ENCODE measurements around the gene FRRS1L. TPM values are rescaled to one million over a fixed set of nuclear protein-coding genes. Genes with fewer than 3 reads are reported as not detected.

The FRRS1L gene
- total and polyA plus RNA-seq, 2 of the 13 experiments (the other 11 are each of a cell fraction or from before 2014, with no cell fraction given) = 0.02 to 0.03 TPM

DNA sequence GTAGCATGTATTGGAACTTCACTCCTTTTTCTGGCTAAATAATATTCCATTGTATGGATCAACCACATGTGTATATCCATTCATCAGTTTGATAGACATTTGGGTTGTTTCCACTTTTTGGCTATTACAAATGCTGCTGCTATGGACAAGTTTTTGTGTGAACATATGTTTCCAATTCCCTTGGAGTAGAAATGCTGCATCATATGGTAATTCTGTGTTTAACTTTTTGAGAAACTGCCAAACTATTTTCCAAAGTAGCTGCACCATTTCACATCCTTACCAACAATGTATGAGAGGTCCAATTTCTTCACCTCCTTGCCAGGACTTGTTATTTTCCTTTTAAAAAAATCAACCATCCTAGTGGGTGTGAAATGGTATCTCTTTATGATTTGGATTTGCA, 8.4 kb downstream of the FRRS1L start:
- Histone ChIP-seq H3K9me3 (ENCODE audit: low read length) (no peaks in the 10 kb centered on the region), H3K27me3 (ENCODE audit: control insufficient read depth in 1 of 2, insufficient read depth in 2 of 2, low read length in 2 of 2) (no peaks in the 10 kb centered on the region), H3K79me2 (ENCODE audit: insufficient read depth, low read length) (no peaks in the 10 kb centered on the region), H2AFZ (ENCODE audit: low read length) (no peak overlapping the region), H3K4me2 (ENCODE audit: low read depth, low read length) (no peak overlapping the region), H3K36me3 (replicated peaks in 1 of 2; ENCODE audit: control insufficient read depth in 1 of 2, insufficient read depth in 2 of 2, low read length in 2 of 2) (no peaks in the 10 kb centered on the region), H3K9ac (ENCODE audit: insufficient read depth, low read depth, low read length) (no peak overlapping the region), H3K27ac (ENCODE audit: extremely low read length, insufficient read depth, low read length) (no peak overlapping the region), H3K4me3 (replicated peaks in 1 of 3; ENCODE audit: insufficient read depth in 1 of 3, low read depth in 2 of 3, low read length in 3 of 3) (no peak overlapping the region), H4K20me1 (ENCODE audit: insufficient read depth, low read length) (no peaks in the 10 kb centered on the region), H3K4me1 (ENCODE audit: insufficient read depth, low read length) (peaks cover 14% of the 10 kb centered on the region)
- in situ Hi-C loops (cut with HindIII; ENCODE audit: extremely low pct_ligation_motif_present, low pct_unique_long_range_greater_than_20kb) = no loop called here
- FAIRE-seq (no peak), ATAC-seq (no peak), DNase-seq (ENCODE audit: low spot score) (no peak)
- BruUV-seq (replicated peaks) = no TSS peak
- POLR2A ChIA-PET = no interaction called here
- CTCF ChIA-PET (ENCODE audit: low intra/inter-chr PET ratio, low total read pairs) = no interaction called here
- no peak for TF ChIP-seq ZC3H13 (CRISPR knock-in tag; IDR thresholded peaks at IDR 0.05)
- no peak for TF ChIP-seq MIER3 (CRISPR knock-in tag; IDR thresholded peaks at IDR 0.05; ENCODE audit: borderline replicate concordance)
- no peak for TF ChIP-seq ZNF891 (CRISPR knock-in tag; IDR thresholded peaks at IDR 0.05)
- no peak for TF ChIP-seq GABPA (IDR thresholded peaks at IDR 0.05; ENCODE audit: low read depth, low read length)
- TF ChIP-seq GABPA (CRISPR knock-in tag; IDR thresholded peaks at IDR 0.05; ENCODE audit: low read depth) = no peak
- no peak for TF ChIP-seq ZSCAN21 (CRISPR knock-in tag; IDR thresholded peaks at IDR 0.05; ENCODE audit: borderline replicate concordance)
- TF ChIP-seq ZNF724P (CRISPR knock-in tag; IDR thresholded peaks at IDR 0.05; ENCODE audit: borderline replicate concordance) = no peak
- TF ChIP-seq, protein P1, sequence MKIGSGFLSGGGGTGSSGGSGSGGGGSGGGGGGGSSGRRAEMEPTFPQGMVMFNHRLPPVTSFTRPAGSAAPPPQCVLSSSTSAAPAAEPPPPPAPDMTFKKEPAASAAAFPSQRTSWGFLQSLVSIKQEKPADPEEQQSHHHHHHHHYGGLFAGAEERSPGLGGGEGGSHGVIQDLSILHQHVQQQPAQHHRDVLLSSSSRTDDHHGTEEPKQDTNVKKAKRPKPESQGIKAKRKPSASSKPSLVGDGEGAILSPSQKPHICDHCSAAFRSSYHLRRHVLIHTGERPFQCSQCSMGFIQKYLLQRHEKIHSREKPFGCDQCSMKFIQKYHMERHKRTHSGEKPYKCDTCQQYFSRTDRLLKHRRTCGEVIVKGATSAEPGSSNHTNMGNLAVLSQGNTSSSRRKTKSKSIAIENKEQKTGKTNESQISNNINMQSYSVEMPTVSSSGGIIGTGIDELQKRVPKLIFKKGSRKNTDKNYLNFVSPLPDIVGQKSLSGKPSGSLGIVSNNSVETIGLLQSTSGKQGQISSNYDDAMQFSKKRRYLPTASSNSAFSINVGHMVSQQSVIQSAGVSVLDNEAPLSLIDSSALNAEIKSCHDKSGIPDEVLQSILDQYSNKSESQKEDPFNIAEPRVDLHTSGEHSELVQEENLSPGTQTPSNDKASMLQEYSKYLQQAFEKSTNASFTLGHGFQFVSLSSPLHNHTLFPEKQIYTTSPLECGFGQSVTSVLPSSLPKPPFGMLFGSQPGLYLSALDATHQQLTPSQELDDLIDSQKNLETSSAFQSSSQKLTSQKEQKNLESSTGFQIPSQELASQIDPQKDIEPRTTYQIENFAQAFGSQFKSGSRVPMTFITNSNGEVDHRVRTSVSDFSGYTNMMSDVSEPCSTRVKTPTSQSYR (CRISPR knock-in tag; IDR thresholded peaks at IDR 0.05; ENCODE audit: borderline replicate concordance) = no peak
- no peak for TF ChIP-seq PHF5A (CRISPR knock-in tag; IDR thresholded peaks at IDR 0.05; ENCODE audit: low read depth, unreplicated experiment)
- TF ChIP-seq ZNF337 (CRISPR knock-in tag; IDR thresholded peaks at IDR 0.05; ENCODE audit: borderline replicate concordance, low read depth) = no peak
- no peak for TF ChIP-seq TOE1 (CRISPR knock-in tag; IDR thresholded peaks at IDR 0.05)
- TF ChIP-seq GATAD1 (CRISPR knock-in tag; IDR thresholded peaks at IDR 0.05) = no peak
- TF ChIP-seq FOXK2 (IDR thresholded peaks at IDR 0.05) = no peak
- no peak for TF ChIP-seq ARNT (IDR thresholded peaks at IDR 0.05)
- no peak for TF ChIP-seq ZNF496 (CRISPR knock-in tag; IDR thresholded peaks at IDR 0.05; ENCODE audit: insufficient replicate concordance)
- TF ChIP-seq, protein P2, sequence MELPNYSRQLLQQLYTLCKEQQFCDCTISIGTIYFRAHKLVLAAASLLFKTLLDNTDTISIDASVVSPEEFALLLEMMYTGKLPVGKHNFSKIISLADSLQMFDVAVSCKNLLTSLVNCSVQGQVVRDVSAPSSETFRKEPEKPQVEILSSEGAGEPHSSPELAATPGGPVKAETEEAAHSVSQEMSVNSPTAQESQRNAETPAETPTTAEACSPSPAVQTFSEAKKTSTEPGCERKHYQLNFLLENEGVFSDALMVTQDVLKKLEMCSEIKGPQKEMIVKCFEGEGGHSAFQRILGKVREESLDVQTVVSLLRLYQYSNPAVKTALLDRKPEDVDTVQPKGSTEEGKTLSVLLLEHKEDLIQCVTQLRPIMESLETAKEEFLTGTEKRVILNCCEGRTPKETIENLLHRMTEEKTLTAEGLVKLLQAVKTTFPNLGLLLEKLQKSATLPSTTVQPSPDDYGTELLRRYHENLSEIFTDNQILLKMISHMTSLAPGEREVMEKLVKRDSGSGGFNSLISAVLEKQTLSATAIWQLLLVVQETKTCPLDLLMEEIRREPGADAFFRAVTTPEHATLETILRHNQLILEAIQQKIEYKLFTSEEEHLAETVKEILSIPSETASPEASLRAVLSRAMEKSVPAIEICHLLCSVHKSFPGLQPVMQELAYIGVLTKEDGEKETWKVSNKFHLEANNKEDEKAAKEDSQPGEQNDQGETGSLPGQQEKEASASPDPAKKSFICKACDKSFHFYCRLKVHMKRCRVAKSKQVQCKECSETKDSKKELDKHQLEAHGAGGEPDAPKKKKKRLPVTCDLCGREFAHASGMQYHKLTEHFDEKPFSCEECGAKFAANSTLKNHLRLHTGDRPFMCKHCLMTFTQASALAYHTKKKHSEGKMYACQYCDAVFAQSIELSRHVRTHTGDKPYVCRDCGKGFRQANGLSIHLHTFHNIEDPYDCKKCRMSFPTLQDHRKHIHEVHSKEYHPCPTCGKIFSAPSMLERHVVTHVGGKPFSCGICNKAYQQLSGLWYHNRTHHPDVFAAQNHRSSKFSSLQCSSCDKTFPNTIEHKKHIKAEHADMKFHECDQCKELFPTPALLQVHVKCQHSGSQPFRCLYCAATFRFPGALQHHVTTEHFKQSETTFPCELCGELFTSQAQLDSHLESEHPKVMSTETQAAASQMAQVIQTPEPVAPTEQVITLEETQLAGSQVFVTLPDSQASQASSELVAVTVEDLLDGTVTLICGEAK (IDR thresholded peaks at IDR 0.05) = no peak
- TF ChIP-seq, protein P2 (CRISPR knock-in tag; IDR thresholded peaks at IDR 0.05) = no peak
- intact Hi-C loops (cut with micrococcal nuclease; ENCODE audit: unreplicated experiment) = no loop called here

Measured in HepG2 (cell line).